ENCODE data around the gene TGIF2.
"Not testable (repeated sequence)": the region's sequence is repeated elsewhere in the genome, so short reads cannot be mapped to it uniquely, and the experiment has no call there.

Gene TGIF2

DNA sequence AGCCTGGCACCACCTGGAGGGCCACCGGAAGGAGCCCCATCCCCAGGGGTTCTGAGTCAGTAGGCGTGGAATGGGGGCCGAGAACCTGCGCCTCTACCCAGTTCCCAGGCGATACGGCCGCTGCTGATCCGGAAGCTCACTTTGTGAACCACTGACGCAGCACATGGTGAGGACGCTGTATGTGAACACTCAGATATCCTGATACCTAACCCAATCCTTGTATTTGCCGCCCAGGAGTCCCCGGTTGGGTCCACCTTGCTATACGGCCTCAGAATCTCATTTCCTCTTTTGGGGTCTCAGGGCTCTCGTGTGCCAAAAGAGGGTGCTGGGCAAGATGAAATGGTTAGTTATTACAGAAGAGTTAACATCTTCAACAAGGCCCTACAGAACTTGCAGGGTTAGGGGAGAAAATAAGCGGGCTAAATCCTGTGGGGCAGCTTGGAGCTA lies 31.6 kb downstream of the TGIF2 start:
- Mint-ChIP-seq H3K4me1 (ENCODE audit: low read depth in 2 of 2) (peaks cover 19 to 22% of the 10 kb centered on the region in 2 donors), H3K4me3 (peak overlapping the region; percentile 97 to 98), H3K36me3 (ENCODE audit: insufficient read depth) (peaks cover 50% of the 10 kb centered on the region), H3K27me3 (no peaks in the 10 kb centered on the region), H3K9me3 (no peaks in the 10 kb centered on the region), H3K27ac (peak overlapping the region; percentile 98)
- ATAC-seq (replicated peaks) (peak; percentile 37), DNase-seq (peak in 2 of 3 experiments; percentile 37 to 39)

GRCh38 chr20:36605399-36606157 lies 32.2 kb downstream of the TGIF2 start, which contains the start of gene RAB5IF:
Gene RAB5IF (plus strand): TSS chr20:36605779. CDS start chr20:36605952, 173 bp downstream.
- DNase-seq (peak; percentile 98 to 99 (median 99)), ATAC-seq (replicated peaks) (peak; percentile 81)
- no peaks in the 10 kb centered on the region for H3K27me3 Mint-ChIP-seq
- peaks cover 56% of the 10 kb centered on the region for H3K36me3 Mint-ChIP-seq (ENCODE audit: insufficient read depth)
- H3K9me3 Mint-ChIP-seq, result no peaks in the 10 kb centered on the region
- H3K4me3 Mint-ChIP-seq, result peak within 1 kb of the TSS; percentile 97 to 98
- H3K27ac Mint-ChIP-seq, result peak within 1 kb of the TSS; percentile 98
- peaks cover 19 to 22% of the 10 kb centered on the region in 2 donors for H3K4me1 Mint-ChIP-seq (ENCODE audit: low read depth in 2 of 2)

- peaks cover 64% of the 10 kb centered on the region for H3K36me3 Mint-ChIP-seq (ENCODE audit: insufficient read depth)
- peak overlapping the region; percentile 98 for H3K27ac Mint-ChIP-seq
- H3K4me1 Mint-ChIP-seq (ENCODE audit: low read depth in 2 of 2), result peaks cover 19 to 22% of the 10 kb centered on the region in 2 donors
- H3K9me3 Mint-ChIP-seq, result no peaks in the 10 kb centered on the region
- no peaks in the 10 kb centered on the region for H3K27me3 Mint-ChIP-seq
- peak overlapping the region; percentile 97 to 98 for H3K4me3 Mint-ChIP-seq
- ATAC-seq (replicated peaks) (no peak), DNase-seq (no peak)
Observed at GRCh38 chr20:36606158-36607066, 33.0 kb downstream of the TGIF2 start.

DNA sequence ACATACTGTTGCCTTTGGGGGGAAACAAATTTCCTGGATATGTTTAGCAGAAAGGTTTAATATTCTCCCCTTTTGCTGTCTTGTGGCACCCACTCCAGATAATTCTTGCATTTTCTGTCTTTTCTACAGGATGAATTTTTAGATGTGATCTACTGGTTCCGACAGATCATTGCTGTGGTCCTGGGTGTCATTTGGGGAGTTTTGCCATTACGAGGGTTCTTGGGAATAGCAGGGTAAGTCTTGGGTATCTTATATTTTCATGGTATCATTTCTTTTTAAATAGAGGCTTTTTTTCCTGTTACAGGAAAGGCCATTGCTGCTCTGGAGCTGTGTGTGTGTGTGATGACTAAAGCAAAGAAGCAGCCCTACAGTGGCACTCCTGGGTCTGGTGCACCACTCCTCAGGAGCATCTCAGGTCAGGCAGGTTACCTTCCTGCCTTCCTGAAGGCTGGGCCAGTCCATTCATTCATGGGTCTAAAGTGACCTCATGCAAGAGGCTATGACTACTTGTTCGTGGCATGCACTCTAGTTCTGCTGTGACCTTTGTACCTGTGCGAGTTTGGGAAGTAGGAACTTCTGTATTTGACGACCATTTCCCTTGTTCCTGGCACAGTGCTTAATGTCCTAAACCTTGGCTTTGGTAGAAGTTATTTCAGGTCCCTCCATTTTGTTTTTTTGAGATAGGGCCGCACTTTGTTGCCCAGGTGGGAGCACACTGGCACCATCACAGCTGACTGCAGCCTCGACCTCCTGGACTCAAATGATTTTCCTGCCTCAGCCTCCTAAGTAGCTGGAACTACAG lies 34.4 kb downstream of the TGIF2 start:
- ATAC-seq (replicated peaks), result no peak
- Mint-ChIP-seq H3K27me3 (no peaks in the 10 kb centered on the region), H3K4me1 (ENCODE audit: low read depth in 2 of 2) (peaks cover 23 to 26% of the 10 kb centered on the region in 2 donors), H3K9me3 (no peaks in the 10 kb centered on the region), H3K36me3 (ENCODE audit: insufficient read depth) (peaks cover 78% of the 10 kb centered on the region), H3K27ac (peak overlapping the region; percentile 98), H3K4me3 (peak overlapping the region; percentile 97 to 98)
- DNase-seq, result no peak

- not testable (repeated sequence) for H3K4me3 Mint-ChIP-seq; ATAC-seq (replicated peaks)
- peak overlapping the region; percentile 83 to 98 for H3K27ac Mint-ChIP-seq
Observed at GRCh38 chr20:36608388-36608728, 35.0 kb downstream of the TGIF2 start.

DNA sequence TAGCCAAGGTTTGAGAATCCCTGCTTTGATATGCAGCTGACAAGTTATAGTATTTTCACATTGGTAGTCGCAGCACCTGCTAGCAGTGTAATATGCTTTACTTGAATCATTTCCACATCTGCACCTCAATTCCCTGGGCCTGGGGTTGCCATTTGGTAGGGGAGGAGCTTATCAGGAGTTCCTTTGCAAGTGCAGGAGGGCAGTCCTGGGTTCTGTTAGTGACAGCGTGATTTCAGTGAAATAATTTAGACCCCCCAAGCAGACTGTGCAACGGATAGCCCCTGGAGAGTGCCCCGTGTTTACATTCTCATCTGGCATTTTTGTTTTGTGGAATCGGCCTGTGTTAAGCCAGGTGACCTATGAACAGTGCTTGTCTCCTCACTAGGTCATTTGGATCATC lies 38.2 kb downstream of the TGIF2 start:
- ATAC-seq (replicated peaks), result no peak
- Mint-ChIP-seq H3K27ac (peak overlapping the region; percentile 65 to 98), H3K4me1 (ENCODE audit: low read depth in 2 of 2) (peaks cover 26 to 27% of the 10 kb centered on the region in 2 donors), H3K36me3 (ENCODE audit: insufficient read depth) (peaks cover 88% of the 10 kb centered on the region), H3K27me3 (no peaks in the 10 kb centered on the region), H3K4me3 (no peak overlapping the region), H3K9me3 (no peaks in the 10 kb centered on the region)
- no peak for DNase-seq

More at GRCh38 chr20:36608388-36608728, 35.0 kb downstream of the TGIF2 start:
- H3K4me1 Mint-ChIP-seq (ENCODE audit: low read depth in 2 of 2), result peaks cover 29 to 31% of the 10 kb centered on the region in 2 donors
- H3K9me3 Mint-ChIP-seq, H3K27me3 Mint-ChIP-seq, DNase-seq: not testable (repeated sequence)
- H3K36me3 Mint-ChIP-seq (ENCODE audit: insufficient read depth), result peaks cover 84% of the 10 kb centered on the region

GRCh38 chr20:36613974-36614373 lies 40.6 kb downstream of the TGIF2 start:
- no peak for DNase-seq
- Mint-ChIP-seq H3K4me3 (no peak overlapping the region), H3K27ac (peak overlapping the region; percentile 49 to 88)

GRCh38 chr20:36614781-36615557 lies 41.6 kb downstream of the TGIF2 start:
- no peaks in the 10 kb centered on the region for H3K9me3 Mint-ChIP-seq
- no peak overlapping the region for H3K4me3 Mint-ChIP-seq
- no peak for DNase-seq
- no peak for ATAC-seq (replicated peaks)
- H3K27me3 Mint-ChIP-seq, result no peaks in the 10 kb centered on the region
- H3K27ac Mint-ChIP-seq, result peak overlapping the region; percentile 49 to 64
- peaks cover 16 to 18% of the 10 kb centered on the region in 2 donors for H3K4me1 Mint-ChIP-seq (ENCODE audit: low read depth in 2 of 2)
- peaks cover 82% of the 10 kb centered on the region for H3K36me3 Mint-ChIP-seq (ENCODE audit: insufficient read depth)

More at GRCh38 chr20:36613974-36614373, 40.6 kb downstream of the TGIF2 start:
- H3K9me3 Mint-ChIP-seq, result no peaks in the 10 kb centered on the region
- H3K4me1 Mint-ChIP-seq (ENCODE audit: low read depth in 2 of 2), result peaks cover 16 to 18% of the 10 kb centered on the region in 2 donors
- ATAC-seq (replicated peaks), result no peak
- peaks cover 86% of the 10 kb centered on the region for H3K36me3 Mint-ChIP-seq (ENCODE audit: insufficient read depth)
- H3K27me3 Mint-ChIP-seq, result no peaks in the 10 kb centered on the region

DNA sequence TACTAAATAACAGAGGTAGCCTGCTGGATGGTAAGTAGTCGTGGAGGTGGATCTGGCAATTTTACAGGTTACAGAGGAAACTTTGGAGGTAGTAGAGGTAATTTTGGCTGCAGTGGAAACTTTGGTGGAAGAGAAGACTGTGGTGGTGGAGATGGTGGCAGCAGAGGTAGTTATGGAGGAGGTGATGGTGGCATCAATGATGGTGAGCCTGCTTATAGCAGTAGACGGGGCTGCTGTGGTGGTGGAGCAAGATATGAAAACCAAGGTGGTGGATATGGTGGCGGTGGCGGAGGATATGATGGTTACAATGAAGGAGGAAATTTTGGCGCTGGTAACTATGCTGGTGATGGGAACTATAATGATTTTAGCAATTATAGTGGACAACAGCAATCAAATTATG lies 47.5 kb downstream of the TGIF2 start:
- Mint-ChIP-seq H3K9me3 (no peaks in the 10 kb centered on the region), H3K27ac (peak overlapping the region; percentile 1 to 72), H3K36me3 (ENCODE audit: insufficient read depth) (peaks cover 68% of the 10 kb centered on the region), H3K4me3 (peak overlapping the region in 1 of 2 donors; percentile 2), H3K4me1 (ENCODE audit: low read depth in 2 of 2) (peaks cover 18 to 29% of the 10 kb centered on the region in 2 donors), H3K27me3 (no peaks in the 10 kb centered on the region)
- no peak for ATAC-seq (replicated peaks)
- no peak for DNase-seq

- Mint-ChIP-seq H3K4me3 (no peak overlapping the region), H3K36me3 (ENCODE audit: insufficient read depth) (peaks cover 75% of the 10 kb centered on the region), H3K9me3 (no peaks in the 10 kb centered on the region), H3K27ac (peak overlapping the region; percentile 41 to 76), H3K4me1 (ENCODE audit: low read depth in 2 of 2) (peaks cover 31 to 46% of the 10 kb centered on the region in 2 donors), H3K27me3 (no peaks in the 10 kb centered on the region)
- no peak for DNase-seq
- ATAC-seq (replicated peaks), result no peak
Observed at GRCh38 chr20:36623444-36623843, 50.0 kb downstream of the TGIF2 start.

- Mint-ChIP-seq H3K4me1 (ENCODE audit: low read depth in 2 of 2) (peaks cover 34 to 51% of the 10 kb centered on the region in 2 donors), H3K27me3 (no peaks in the 10 kb centered on the region), H3K9me3 (no peaks in the 10 kb centered on the region), H3K27ac (peak overlapping the region; percentile 41 to 76), H3K4me3 (no peak overlapping the region), H3K36me3 (ENCODE audit: insufficient read depth) (peaks cover 72% of the 10 kb centered on the region)
- no peak for ATAC-seq (replicated peaks)
- no peak for DNase-seq
Observed at GRCh38 chr20:36624068-36624943, 50.9 kb downstream of the TGIF2 start.

Data from effector memory CD8-positive, alpha-beta T cell (primary cell).